Testis (tissue), 2 donors: Measurements from ENCODE around the gene SP2.

Experiments used
- POLR2A ChIP-seq: fragments of 450-650 bp; IDR thresholded peaks from one replicate; pipeline ENCODE4 v1.6.1; 2017; ENCODE audit warnings: antibody characterized with exemption, mild to moderate bottlenecking, moderate library complexity
- TF ChIP-seq, protein P1 (sequence below), 3 experiments: fragments of 450-650 bp in 2 of 3; fragments of 200-600 bp in 1 of 3; sonication (generic) in 1 of 3; IDR thresholded peaks; one replicate each; pipeline ENCODE4 v1.5.1; 2016 to 2019; ENCODE audit warnings: antibody characterized with exemption in 3 of 3, mild to moderate bottlenecking in 2 of 3, moderate library complexity in 1 of 3

GRCh38 chr17:47884905-47885730 lies 10.9 kb upstream of the SP2 start:
- TF ChIP-seq, protein P1, sequence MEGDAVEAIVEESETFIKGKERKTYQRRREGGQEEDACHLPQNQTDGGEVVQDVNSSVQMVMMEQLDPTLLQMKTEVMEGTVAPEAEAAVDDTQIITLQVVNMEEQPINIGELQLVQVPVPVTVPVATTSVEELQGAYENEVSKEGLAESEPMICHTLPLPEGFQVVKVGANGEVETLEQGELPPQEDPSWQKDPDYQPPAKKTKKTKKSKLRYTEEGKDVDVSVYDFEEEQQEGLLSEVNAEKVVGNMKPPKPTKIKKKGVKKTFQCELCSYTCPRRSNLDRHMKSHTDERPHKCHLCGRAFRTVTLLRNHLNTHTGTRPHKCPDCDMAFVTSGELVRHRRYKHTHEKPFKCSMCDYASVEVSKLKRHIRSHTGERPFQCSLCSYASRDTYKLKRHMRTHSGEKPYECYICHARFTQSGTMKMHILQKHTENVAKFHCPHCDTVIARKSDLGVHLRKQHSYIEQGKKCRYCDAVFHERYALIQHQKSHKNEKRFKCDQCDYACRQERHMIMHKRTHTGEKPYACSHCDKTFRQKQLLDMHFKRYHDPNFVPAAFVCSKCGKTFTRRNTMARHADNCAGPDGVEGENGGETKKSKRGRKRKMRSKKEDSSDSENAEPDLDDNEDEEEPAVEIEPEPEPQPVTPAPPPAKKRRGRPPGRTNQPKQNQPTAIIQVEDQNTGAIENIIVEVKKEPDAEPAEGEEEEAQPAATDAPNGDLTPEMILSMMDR (IDR thresholded peaks at IDR 0.05): no peak
- TF ChIP-seq POLR2A: no peak
